ENCODE measurements around the gene PGR. TPM values are rescaled to one million over a fixed set of nuclear protein-coding genes. Genes with fewer than 3 reads are reported as not detected.

The PGR gene
- not detected in 2 replicates for total RNA-seq

GRCh38 chr11:101129203-101129943, at the start of gene PGR:
Gene PGR, minus strand, starts transcription at chr11:101129813. Its CDS starts 743 bp downstream, at chr11:101129070.

Measured in tracheal epithelial cell (primary cell).